HepG2 (cell line): Measurements from ENCODE around the gene AJM1. TPM values are rescaled to one million over a fixed set of nuclear protein-coding genes. Genes with fewer than 3 reads are reported as not detected.
A peak's percentile ranks its signal among the peaks of the same experiment; 100 is the strongest.

Experiments
- CBFB ChIP-seq: sonication (generic); formaldehyde crosslinking; IDR thresholded peaks from 2 replicates; pipeline ENCODE4 v1.4.0; 2020; ENCODE audit warnings: missing genetic modification reagents
- ZNF670 ChIP-seq: sonication (generic); formaldehyde crosslinking; IDR thresholded peaks from 2 replicates; pipeline ENCODE4 v1.8.0; 2022; ENCODE audit warnings: mild to moderate bottlenecking, missing genetic modification reagents, borderline replicate concordance
- ZSCAN31 ChIP-seq: sonication (generic); formaldehyde crosslinking; IDR thresholded peaks from 2 replicates; pipeline ENCODE4 v1.5.0; 2020; ENCODE audit warnings: low read depth, mild to moderate bottlenecking, missing genetic modification reagents
- polyA plus RNA-seq, 8 experiments: library from polyadenylated mRNA; depleted of rRNA in 3 of 8; stranded (reverse) in 7 of 8; unstranded in 1 of 8; fragments of >200 nt; fragmentation: Illumina TruSeq in 4 of 8; extraction: Trizol in 4 of 8; gene quantifications; 2 replicates each; pipeline versions ENCODE4 v1.2.1 to v1.2.3, GENCODE V29; 2011 to 2016; ENCODE audit warnings: low read depth in 4 of 8, missing spikeins in 1 of 8, mixed read lengths in 1 of 8; ENCODE audit not compliant: insufficient read depth in 1 of 8
- total RNA-seq, 5 experiments: library from RNA; depleted of rRNA; stranded (reverse); fragments of >200 nt; fragmentation: Illumina TruSeq; extraction: Trizol; gene quantifications; 2 replicates each; pipeline ENCODE4 v1.2.3, GENCODE V29; 2016; ENCODE audit warnings: low read depth in 1 of 5
- TF ChIP-seq, protein P1 (sequence below): sonication (generic); formaldehyde crosslinking; conservative IDR thresholded peaks from 2 replicates; pipeline ENCODE4 v1.4.0; 2020; ENCODE audit warnings: mild to moderate bottlenecking, missing genetic modification reagents, moderate library complexity
- TF ChIP-seq, protein P2 (sequence below): sonication (generic); formaldehyde crosslinking; IDR thresholded peaks from 2 replicates; pipeline ENCODE4 v1.5.0; 2020; ENCODE audit warnings: mild to moderate bottlenecking, missing genetic modification reagents
- TF ChIP-seq, protein P3 (sequence below): sonication (generic); formaldehyde crosslinking; IDR thresholded peaks from 2 replicates; pipeline ENCODE4 v1.8.1; 2023; ENCODE audit warnings: mild to moderate bottlenecking, missing genetic modification reagents
- TF ChIP-seq, protein P4 (sequence below): sonication (generic); formaldehyde crosslinking; IDR thresholded peaks from 2 replicates; pipeline ENCODE4 v1.5.0; 2020; ENCODE audit warnings: mild to moderate bottlenecking, missing genetic modification reagents
- TF ChIP-seq, protein P5 (sequence below): sonication (generic); formaldehyde crosslinking; IDR thresholded peaks from 2 replicates; pipeline ENCODE4 v1.5.1; 2020; ENCODE audit warnings: mild to moderate bottlenecking, missing genetic modification reagents, moderate library complexity
- TF ChIP-seq, protein P6 (sequence below): sonication (generic); formaldehyde crosslinking; IDR thresholded peaks from 2 replicates; pipeline ENCODE4 v1.4.0; 2020; ENCODE audit warnings: missing genetic modification reagents

The AJM1 gene
- total and polyA plus RNA-seq, 2 of the 13 experiments (the other 11 are each of a cell fraction or from before 2014, with no cell fraction given): 1.1 to 1.2 TPM

DNA sequence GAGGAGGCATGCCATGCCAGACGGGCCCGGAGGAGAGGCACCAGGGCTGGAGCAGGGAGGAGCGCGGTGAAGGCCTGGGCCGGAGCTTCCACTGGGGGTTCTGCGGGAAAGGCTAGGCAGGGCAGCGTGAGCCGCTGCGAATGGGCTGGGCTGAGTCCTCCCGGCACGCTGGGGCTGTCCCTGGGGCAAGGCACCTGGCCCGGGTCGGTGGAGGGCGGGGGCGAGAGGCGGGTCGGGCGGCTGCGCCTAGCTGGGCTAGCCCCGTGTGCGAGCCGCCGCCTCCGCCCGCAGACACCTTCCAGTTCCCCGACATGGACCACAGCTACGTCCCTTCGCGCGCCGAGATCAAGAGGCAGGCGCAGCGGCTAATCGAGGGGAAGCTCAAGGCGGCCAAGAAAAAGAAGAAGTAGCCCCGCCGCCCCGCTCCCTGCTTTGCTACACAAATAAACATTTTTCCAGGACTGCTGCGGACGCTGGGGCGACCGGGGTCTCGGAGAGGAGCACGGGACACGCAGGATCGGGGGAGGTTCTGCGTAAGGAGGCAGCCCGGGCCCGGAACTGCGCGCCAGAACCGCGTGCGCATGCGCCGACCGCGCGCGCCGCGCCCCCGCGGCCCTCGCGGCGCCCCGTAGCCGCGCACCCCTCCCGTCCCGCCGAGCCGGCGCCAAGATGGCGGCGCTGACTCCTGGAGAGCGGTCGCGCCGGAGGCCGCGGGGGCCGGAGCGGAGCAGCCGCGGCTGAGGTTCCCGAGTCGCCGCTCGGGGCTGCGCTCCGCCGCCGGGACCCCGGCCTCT is 34.8 kb upstream of the AJM1 start, which contains the start of gene RABL6 (continued):
- TF ChIP-seq, protein P1, sequence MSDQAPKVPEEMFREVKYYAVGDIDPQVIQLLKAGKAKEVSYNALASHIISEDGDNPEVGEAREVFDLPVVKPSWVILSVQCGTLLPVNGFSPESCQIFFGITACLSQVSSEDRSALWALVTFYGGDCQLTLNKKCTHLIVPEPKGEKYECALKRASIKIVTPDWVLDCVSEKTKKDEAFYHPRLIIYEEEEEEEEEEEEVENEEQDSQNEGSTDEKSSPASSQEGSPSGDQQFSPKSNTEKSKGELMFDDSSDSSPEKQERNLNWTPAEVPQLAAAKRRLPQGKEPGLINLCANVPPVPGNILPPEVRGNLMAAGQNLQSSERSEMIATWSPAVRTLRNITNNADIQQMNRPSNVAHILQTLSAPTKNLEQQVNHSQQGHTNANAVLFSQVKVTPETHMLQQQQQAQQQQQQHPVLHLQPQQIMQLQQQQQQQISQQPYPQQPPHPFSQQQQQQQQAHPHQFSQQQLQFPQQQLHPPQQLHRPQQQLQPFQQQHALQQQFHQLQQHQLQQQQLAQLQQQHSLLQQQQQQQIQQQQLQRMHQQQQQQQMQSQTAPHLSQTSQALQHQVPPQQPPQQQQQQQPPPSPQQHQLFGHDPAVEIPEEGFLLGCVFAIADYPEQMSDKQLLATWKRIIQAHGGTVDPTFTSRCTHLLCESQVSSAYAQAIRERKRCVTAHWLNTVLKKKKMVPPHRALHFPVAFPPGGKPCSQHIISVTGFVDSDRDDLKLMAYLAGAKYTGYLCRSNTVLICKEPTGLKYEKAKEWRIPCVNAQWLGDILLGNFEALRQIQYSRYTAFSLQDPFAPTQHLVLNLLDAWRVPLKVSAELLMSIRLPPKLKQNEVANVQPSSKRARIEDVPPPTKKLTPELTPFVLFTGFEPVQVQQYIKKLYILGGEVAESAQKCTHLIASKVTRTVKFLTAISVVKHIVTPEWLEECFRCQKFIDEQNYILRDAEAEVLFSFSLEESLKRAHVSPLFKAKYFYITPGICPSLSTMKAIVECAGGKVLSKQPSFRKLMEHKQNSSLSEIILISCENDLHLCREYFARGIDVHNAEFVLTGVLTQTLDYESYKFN (CRISPR knock-in tag): 0 out of 2 replicates have a peak, but pooled peaks have one; percentile 28
- TF ChIP-seq ZNF670 (CRISPR knock-in tag) (0 out of 2 replicates have a peak, but pooled peaks have one; percentile 50), CBFB (CRISPR knock-in tag) (peak; percentile 16; the same call in 1 of the 2 replicates), ZSCAN31 (peak; percentile 70)
- TF ChIP-seq, protein P2, sequence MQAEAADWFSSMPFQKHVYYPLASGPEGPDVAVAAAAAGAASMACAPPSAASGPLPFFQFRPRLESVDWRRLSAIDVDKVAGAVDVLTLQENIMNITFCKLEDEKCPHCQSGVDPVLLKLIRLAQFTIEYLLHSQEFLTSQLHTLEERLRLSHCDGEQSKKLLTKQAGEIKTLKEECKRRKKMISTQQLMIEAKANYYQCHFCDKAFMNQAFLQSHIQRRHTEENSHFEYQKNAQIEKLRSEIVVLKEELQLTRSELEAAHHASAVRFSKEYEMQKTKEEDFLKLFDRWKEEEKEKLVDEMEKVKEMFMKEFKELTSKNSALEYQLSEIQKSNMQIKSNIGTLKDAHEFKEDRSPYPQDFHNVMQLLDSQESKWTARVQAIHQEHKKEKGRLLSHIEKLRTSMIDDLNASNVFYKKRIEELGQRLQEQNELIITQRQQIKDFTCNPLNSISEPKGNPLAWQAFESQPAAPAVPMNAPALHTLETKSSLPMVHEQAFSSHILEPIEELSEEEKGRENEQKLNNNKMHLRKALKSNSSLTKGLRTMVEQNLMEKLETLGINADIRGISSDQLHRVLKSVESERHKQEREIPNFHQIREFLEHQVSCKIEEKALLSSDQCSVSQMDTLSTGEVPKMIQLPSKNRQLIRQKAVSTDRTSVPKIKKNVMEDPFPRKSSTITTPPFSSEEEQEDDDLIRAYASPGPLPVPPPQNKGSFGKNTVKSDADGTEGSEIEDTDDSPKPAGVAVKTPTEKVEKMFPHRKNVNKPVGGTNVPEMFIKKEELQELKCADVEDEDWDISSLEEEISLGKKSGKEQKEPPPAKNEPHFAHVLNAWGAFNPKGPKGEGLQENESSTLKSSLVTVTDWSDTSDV (CRISPR knock-in tag): peak; percentile 70; the same call in 1 of the 2 replicates
- TF ChIP-seq, protein P3, sequence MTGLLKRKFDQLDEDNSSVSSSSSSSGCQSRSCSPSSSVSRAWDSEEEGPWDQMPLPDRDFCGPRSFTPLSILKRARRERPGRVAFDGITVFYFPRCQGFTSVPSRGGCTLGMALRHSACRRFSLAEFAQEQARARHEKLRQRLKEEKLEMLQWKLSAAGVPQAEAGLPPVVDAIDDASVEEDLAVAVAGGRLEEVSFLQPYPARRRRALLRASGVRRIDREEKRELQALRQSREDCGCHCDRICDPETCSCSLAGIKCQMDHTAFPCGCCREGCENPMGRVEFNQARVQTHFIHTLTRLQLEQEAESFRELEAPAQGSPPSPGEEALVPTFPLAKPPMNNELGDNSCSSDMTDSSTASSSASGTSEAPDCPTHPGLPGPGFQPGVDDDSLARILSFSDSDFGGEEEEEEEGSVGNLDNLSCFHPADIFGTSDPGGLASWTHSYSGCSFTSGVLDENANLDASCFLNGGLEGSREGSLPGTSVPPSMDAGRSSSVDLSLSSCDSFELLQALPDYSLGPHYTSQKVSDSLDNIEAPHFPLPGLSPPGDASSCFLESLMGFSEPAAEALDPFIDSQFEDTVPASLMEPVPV (CRISPR knock-in tag): peak; percentile 85
- TF ChIP-seq, protein P4, sequence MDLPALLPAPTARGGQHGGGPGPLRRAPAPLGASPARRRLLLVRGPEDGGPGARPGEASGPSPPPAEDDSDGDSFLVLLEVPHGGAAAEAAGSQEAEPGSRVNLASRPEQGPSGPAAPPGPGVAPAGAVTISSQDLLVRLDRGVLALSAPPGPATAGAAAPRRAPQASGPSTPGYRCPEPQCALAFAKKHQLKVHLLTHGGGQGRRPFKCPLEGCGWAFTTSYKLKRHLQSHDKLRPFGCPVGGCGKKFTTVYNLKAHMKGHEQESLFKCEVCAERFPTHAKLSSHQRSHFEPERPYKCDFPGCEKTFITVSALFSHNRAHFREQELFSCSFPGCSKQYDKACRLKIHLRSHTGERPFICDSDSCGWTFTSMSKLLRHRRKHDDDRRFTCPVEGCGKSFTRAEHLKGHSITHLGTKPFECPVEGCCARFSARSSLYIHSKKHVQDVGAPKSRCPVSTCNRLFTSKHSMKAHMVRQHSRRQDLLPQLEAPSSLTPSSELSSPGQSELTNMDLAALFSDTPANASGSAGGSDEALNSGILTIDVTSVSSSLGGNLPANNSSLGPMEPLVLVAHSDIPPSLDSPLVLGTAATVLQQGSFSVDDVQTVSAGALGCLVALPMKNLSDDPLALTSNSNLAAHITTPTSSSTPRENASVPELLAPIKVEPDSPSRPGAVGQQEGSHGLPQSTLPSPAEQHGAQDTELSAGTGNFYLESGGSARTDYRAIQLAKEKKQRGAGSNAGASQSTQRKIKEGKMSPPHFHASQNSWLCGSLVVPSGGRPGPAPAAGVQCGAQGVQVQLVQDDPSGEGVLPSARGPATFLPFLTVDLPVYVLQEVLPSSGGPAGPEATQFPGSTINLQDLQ: peak; percentile 28; the same call in 1 of the 2 replicates
- TF ChIP-seq, protein P5, sequence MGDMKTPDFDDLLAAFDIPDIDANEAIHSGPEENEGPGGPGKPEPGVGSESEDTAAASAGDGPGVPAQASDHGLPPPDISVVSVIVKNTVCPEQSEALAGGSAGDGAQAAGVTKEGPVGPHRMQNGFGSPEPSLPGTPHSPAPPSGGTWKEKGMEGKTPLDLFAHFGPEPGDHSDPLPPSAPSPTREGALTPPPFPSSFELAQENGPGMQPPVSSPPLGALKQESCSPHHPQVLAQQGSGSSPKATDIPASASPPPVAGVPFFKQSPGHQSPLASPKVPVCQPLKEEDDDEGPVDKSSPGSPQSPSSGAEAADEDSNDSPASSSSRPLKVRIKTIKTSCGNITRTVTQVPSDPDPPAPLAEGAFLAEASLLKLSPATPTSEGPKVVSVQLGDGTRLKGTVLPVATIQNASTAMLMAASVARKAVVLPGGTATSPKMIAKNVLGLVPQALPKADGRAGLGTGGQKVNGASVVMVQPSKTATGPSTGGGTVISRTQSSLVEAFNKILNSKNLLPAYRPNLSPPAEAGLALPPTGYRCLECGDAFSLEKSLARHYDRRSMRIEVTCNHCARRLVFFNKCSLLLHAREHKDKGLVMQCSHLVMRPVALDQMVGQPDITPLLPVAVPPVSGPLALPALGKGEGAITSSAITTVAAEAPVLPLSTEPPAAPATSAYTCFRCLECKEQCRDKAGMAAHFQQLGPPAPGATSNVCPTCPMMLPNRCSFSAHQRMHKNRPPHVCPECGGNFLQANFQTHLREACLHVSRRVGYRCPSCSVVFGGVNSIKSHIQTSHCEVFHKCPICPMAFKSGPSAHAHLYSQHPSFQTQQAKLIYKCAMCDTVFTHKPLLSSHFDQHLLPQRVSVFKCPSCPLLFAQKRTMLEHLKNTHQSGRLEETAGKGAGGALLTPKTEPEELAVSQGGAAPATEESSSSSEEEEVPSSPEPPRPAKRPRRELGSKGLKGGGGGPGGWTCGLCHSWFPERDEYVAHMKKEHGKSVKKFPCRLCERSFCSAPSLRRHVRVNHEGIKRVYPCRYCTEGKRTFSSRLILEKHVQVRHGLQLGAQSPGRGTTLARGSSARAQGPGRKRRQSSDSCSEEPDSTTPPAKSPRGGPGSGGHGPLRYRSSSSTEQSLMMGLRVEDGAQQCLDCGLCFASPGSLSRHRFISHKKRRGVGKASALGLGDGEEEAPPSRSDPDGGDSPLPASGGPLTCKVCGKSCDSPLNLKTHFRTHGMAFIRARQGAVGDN: peak; percentile 69
- TF ChIP-seq, protein P6, sequence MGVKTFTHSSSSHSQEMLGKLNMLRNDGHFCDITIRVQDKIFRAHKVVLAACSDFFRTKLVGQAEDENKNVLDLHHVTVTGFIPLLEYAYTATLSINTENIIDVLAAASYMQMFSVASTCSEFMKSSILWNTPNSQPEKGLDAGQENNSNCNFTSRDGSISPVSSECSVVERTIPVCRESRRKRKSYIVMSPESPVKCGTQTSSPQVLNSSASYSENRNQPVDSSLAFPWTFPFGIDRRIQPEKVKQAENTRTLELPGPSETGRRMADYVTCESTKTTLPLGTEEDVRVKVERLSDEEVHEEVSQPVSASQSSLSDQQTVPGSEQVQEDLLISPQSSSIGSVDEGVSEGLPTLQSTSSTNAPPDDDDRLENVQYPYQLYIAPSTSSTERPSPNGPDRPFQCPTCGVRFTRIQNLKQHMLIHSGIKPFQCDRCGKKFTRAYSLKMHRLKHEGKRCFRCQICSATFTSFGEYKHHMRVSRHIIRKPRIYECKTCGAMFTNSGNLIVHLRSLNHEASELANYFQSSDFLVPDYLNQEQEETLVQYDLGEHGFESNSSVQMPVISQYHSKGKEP (CRISPR knock-in tag): no peak
